Cardiac ventricle fibroblast (primary cell): ENCODE results near the gene ZNF783. TPM values are rescaled to one million over a fixed set of nuclear protein-coding genes. Genes with fewer than 3 reads are reported as not detected.

Experiments used
- total RNA-seq: library from RNA; depleted of rRNA; stranded (reverse); fragments of >200 nt; gene quantifications from 2 replicates; pipeline ENCODE4 v1.2.3, GENCODE V29; 2015

Gene ZNF783
- 7.3 and 8.3 TPM in 2 replicates for total RNA-seq

GRCh38 chr7:149261829-149262617 lies at the start of gene ZNF783:
Gene ZNF783 (plus strand): TSS chr7:149262196. CDS start chr7:149262334, 138 bp downstream.

GRCh38 chr7:149239345-149240143 lies 22.5 kb upstream of the ZNF783 start, which contains the start of gene ZNF212:
Gene ZNF212 (plus strand): TSS chr7:149239651. CDS start chr7:149239779, 128 bp downstream.

Other genes starting within 250 kb of the ZNF783 start
- gene PDIA4, start 233.7 kb upstream of the ZNF783 start, total RNA-seq, result 207 and 246 TPM in 2 replicates
- gene ZNF786, start 171.5 kb upstream of the ZNF783 start, total RNA-seq, result 4.7 and 5.2 TPM in 2 replicates
- 2.4 and 3.5 TPM in 2 replicates for gene ZNF425, start 135.9 kb upstream of the ZNF783 start, total RNA-seq
- gene ZNF398, start 114.7 kb upstream of the ZNF783 start, total RNA-seq, result 12.6 and 15.2 TPM in 2 replicates
- 21.4 and 25.5 TPM in 2 replicates for gene ZNF282, start 66.7 kb upstream of the ZNF783 start, total RNA-seq
- gene ZNF212, start 22.5 kb upstream of the ZNF783 start, total RNA-seq, result 6.1 and 8.2 TPM in 2 replicates
- 8.1 and 13.3 TPM in 2 replicates for gene ZNF777, start 198.9 kb downstream of the ZNF783 start, total RNA-seq
- 14.9 and 21.0 TPM in 2 replicates for gene ZNF746, start 235.6 kb downstream of the ZNF783 start, total RNA-seq